ENCODE data around the gene PBX3.

GRCh38 chr9:125744616-125745015, 2.6 kb upstream of the PBX3 start:
- TF ChIP-seq CTCF (IDR thresholded peaks at IDR 0.05) = no peak
- TF ChIP-seq POLR2A (IDR thresholded peaks at IDR 0.05) = no peak
